Measurements from ENCODE around the gene CST11. TPM values are rescaled to one million over a fixed set of nuclear protein-coding genes. Genes with fewer than 3 reads are reported as not detected.

The CST11 gene
- total and polyA plus RNA-seq, 10 of the 15 experiments (the other 5 are each of a cell fraction or from before 2014, with no cell fraction given) = 0.33 TPM; not detected in 9

GRCh38 chr20:23408957-23409356 is 43.7 kb downstream of the CST11 start:
- H3K4me2 ChIP-seq (ENCODE audit: control insufficient read depth, insufficient read depth) = peak overlapping the region; percentile 59
- H3K27ac ChIP-seq (ENCODE audit: control insufficient read depth, insufficient read depth) = no peak overlapping the region
- in situ Hi-C loops (cut with MboI) (no loop called here), intact Hi-C loops (cut with micrococcal nuclease; ENCODE audit: unreplicated experiment) (no loop called here)
- no peak for TF ChIP-seq HCFC1 (IDR thresholded peaks at IDR 0.05; ENCODE audit: low read length)
- TF ChIP-seq CBFB (IDR thresholded peaks at IDR 0.05; ENCODE audit: low read depth) = no peak
- TF ChIP-seq SIX5 (IDR thresholded peaks at IDR 0.05; ENCODE audit: low read depth, low read length, severe bottlenecking) = no peak
- no peak for TF ChIP-seq CHD4 (IDR thresholded peaks at IDR 0.05)
- TF ChIP-seq NFYA (IDR thresholded peaks at IDR 0.05; ENCODE audit: borderline replicate concordance, low read depth, low read length) = no peak
- TF ChIP-seq MTA2 (IDR thresholded peaks at IDR 0.05; ENCODE audit: low read depth) = no peak
- no peak for TF ChIP-seq CREB1 (IDR thresholded peaks at IDR 0.05; ENCODE audit: low read depth)
- no peak for TF ChIP-seq IKZF2 (IDR thresholded peaks at IDR 0.05)
- TF ChIP-seq RELA (IDR thresholded peaks at IDR 0.05; ENCODE audit: borderline replicate concordance, partially characterized antibody) = no peak
- TF ChIP-seq ZBTB40 (IDR thresholded peaks at IDR 0.05; ENCODE audit: borderline replicate concordance) = no peak
- no peak for TF ChIP-seq ZNF274 (IDR thresholded peaks at IDR 0.05; ENCODE audit: insufficient read depth, insufficient read length)
- TF ChIP-seq TCF7 (IDR thresholded peaks at IDR 0.05; ENCODE audit: borderline replicate concordance) = no peak
- no peak for TF ChIP-seq CBX3 (IDR thresholded peaks at IDR 0.05; ENCODE audit: borderline replicate concordance, low read depth)
- TF ChIP-seq HDAC2 (IDR thresholded peaks at IDR 0.05) = no peak
- WGBS (ENCODE audit: insufficient coverage, insufficient replicate concordance, low lambda C conversion rate, missing lambda C conversion rate) = 74% methylated on average over 2 of the region's 2 CpGs
- H3K36me3 ChIP-seq (ENCODE audit: control insufficient read depth in 2 of 2, insufficient read depth in 2 of 2, low read length in 1 of 2) = no peaks in the 10 kb centered on the region
- peaks cover 70% of the 10 kb centered on the region for H3K79me2 ChIP-seq (ENCODE audit: control insufficient read depth, insufficient read depth, low read length)
- ATAC-seq = no peak
- no peaks in the 10 kb centered on the region for H3K27me3 ChIP-seq (replicated peaks in 1 of 2; ENCODE audit: control insufficient read depth in 2 of 2, insufficient read depth in 2 of 2, low read length in 1 of 2)
- no peak for FAIRE-seq
- BruUV-seq (replicated peaks) = no TSS peak
- H3K9ac ChIP-seq (ENCODE audit: control insufficient read depth, insufficient read depth, low read length) = peak overlapping the region; percentile 0; the same call in 1 of the 2 replicates
- no peaks in the 10 kb centered on the region for H4K20me1 ChIP-seq (ENCODE audit: control insufficient read depth, insufficient read depth)
- peaks cover 19% of the 10 kb centered on the region for H3K4me1 ChIP-seq (ENCODE audit: control insufficient read depth, insufficient read depth, low read length)
- H2AFZ ChIP-seq (ENCODE audit: control insufficient read depth, low read depth, low read length) = no peak overlapping the region
- no peak overlapping the region for H3K4me3 ChIP-seq
- ChIA-PET SMC1A (ENCODE audit: uncharacterized antibody, unreplicated experiment) (interaction anchor here (0.9 to 1.8 kb wide), 3 partner anchors 9 to 322 kb away, joined by 4 to 10 read pairs (median 7); partner anchors contain the start of gene CD93), RAD21 (ENCODE audit: unreplicated experiment) (interaction anchor here (1.2 kb wide), 1 partner anchor 9 kb away, joined by 5 read pairs; no protein-coding TSS in a partner anchor), POLR2A (interaction anchor here (0.5 to 2.0 kb wide), 3 partner anchors 10 to 27 kb away, joined by 3 to 12 read pairs (median 4); no protein-coding TSS in a partner anchor), CTCF (interaction anchor here (2.3 kb wide), 1 partner anchor 13 kb away, joined by 7 read pairs; the partner anchor contains the start of gene NAPB)
- no peaks in the 10 kb centered on the region for H3K9me3 ChIP-seq (replicated peaks; ENCODE audit: control insufficient read depth, insufficient read depth, low read length)
- no peak for DNase-seq (ENCODE audit: low read depth, low spot score)
